ENCODE data around the gene MCC.

The MCC gene

DNA sequence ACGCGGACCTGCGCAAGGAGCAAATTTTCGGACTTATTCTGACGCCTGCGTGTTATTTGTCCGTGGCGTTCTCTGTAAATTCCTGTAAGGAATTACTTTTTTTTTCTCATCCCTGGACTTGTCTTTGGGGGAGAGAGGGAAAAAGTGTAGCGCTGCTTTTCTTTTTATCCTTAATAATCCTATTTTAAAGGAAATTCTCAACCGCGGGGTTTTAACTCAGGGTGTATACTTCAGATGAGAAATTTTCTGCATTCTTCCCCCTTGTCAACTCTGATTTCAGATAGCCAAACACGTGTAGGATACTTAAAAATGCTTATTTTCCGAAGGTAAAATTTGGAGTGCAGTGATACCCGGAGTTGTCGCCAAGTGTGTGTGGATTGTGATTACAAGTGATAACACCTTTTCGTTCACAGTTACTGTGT is 510.8 kb downstream of the MCC start:
- ATAC-seq (replicated peaks) = no peak
- no peaks in the 10 kb centered on the region for H3K27me3 Mint-ChIP-seq
- H3K27ac Mint-ChIP-seq = peak overlapping the region; percentile 95
- peaks cover 5 to 6% of the 10 kb centered on the region in 2 donors for H3K36me3 Mint-ChIP-seq
- H3K4me3 Mint-ChIP-seq = peak overlapping the region; percentile 96 to 98
- no peak for DNase-seq
- peaks cover 25 to 48% of the 10 kb centered on the region in 2 donors for H3K4me1 Mint-ChIP-seq
- H3K9me3 Mint-ChIP-seq = no peaks in the 10 kb centered on the region

- no peaks in the 10 kb centered on the region for H3K27me3 Mint-ChIP-seq
- peak; percentile 96 for DNase-seq
- H3K36me3 Mint-ChIP-seq = peaks cover 0 to 5% of the 10 kb centered on the region in 2 donors
Measured at GRCh38 chr5:112976432-112977309, 511.6 kb downstream of the MCC start, which contains the start of gene DCP2. Gene DCP2 (plus strand): TSS chr5:112976798. CDS start chr5:112976934, 136 bp downstream.

GRCh38 chr5:112975721-112976431 is 512.4 kb downstream of the MCC start:
- H3K27me3 Mint-ChIP-seq = no peaks in the 10 kb centered on the region
- ATAC-seq (replicated peaks) (peak; percentile 30 to 38), DNase-seq (no peak)
- H3K4me1 Mint-ChIP-seq = peaks cover 24 to 45% of the 10 kb centered on the region in 2 donors
- peak overlapping the region; percentile 96 to 98 for H3K4me3 Mint-ChIP-seq
- peak overlapping the region; percentile 95 for H3K27ac Mint-ChIP-seq
- H3K9me3 Mint-ChIP-seq = no peaks in the 10 kb centered on the region
- peaks cover 0 to 5% of the 10 kb centered on the region in 2 donors for H3K36me3 Mint-ChIP-seq

More at GRCh38 chr5:112976432-112977309, 511.6 kb downstream of the MCC start, which contains the start of gene DCP2:
- Mint-ChIP-seq H3K4me3 (peak within 1 kb of the TSS; percentile 96 to 98), H3K4me1 (peaks cover 25 to 42% of the 10 kb centered on the region in 2 donors), H3K9me3 (no peaks in the 10 kb centered on the region), H3K27ac (peak within 1 kb of the TSS; percentile 95)
- peak; percentile 98 to 99 for ATAC-seq (replicated peaks)

- DNase-seq (no peak), ATAC-seq (replicated peaks) (no peak)
- H3K4me1 Mint-ChIP-seq = peaks cover 22 to 36% of the 10 kb centered on the region in 2 donors
- H3K27ac Mint-ChIP-seq = no peak overlapping the region
- H3K27me3 Mint-ChIP-seq = no peaks in the 10 kb centered on the region
- H3K4me3 Mint-ChIP-seq = no peak overlapping the region
- no peaks in the 10 kb centered on the region for H3K9me3 Mint-ChIP-seq
- H3K36me3 Mint-ChIP-seq = peaks cover 0 to 2% of the 10 kb centered on the region in 2 donors
Measured at GRCh38 chr5:112974901-112975300, 513.4 kb downstream of the MCC start.

- H3K36me3 Mint-ChIP-seq = no peaks in the 10 kb centered on the region
- H3K27me3 Mint-ChIP-seq = no peaks in the 10 kb centered on the region
- H3K4me3 Mint-ChIP-seq = no peak overlapping the region
Measured at GRCh38 chr5:112973904-112974303, 514.3 kb downstream of the MCC start.

GRCh38 chr5:112973036-112973435 is 515.2 kb downstream of the MCC start:
- Mint-ChIP-seq H3K4me3 (no peak overlapping the region), H3K36me3 (no peaks in the 10 kb centered on the region), H3K27ac (no peak overlapping the region), H3K27me3 (no peaks in the 10 kb centered on the region), H3K9me3 (no peaks in the 10 kb centered on the region), H3K4me1 (peaks cover 20 to 31% of the 10 kb centered on the region in 2 donors)
- ATAC-seq (replicated peaks) (no peak), DNase-seq (no peak)

More at GRCh38 chr5:112973904-112974303, 514.3 kb downstream of the MCC start:
- H3K9me3 Mint-ChIP-seq = no peaks in the 10 kb centered on the region
- H3K4me1 Mint-ChIP-seq = peaks cover 23 to 36% of the 10 kb centered on the region in 2 donors
- H3K27ac Mint-ChIP-seq = no peak overlapping the region
- no peak for ATAC-seq (replicated peaks)
- no peak for DNase-seq

Measured in stimulated activated naive B cell treated with anti-CD40 and anti-IgM and Interleukin-4, amounts not matched to agents 10 μg/mL and 1 μg/mL and 100 μg/mL, for 72 hours (primary cell).